Activated naive CD8-positive, alpha-beta T cell treated with anti-CD3 and anti-CD28 coated beads, Interleukin-2, amount 10 ng/mL, durations not matched to agents 7 days and 5 days (primary cell): ENCODE data around the gene FBXL20. TPM values are rescaled to one million over a fixed set of nuclear protein-coding genes. Genes with fewer than 3 reads are reported as not detected.
A peak's percentile ranks its signal among the peaks of the same experiment; 100 is the strongest.
"Not testable (repeated sequence)": the region's sequence is repeated elsewhere in the genome, so short reads cannot be mapped to it uniquely, and the experiment has no call there.

Source experiments
- ATAC-seq: fragments of 150-1000 bp; cut with Tn5 transposase; one replicate; pipeline ENCODE4 v1.10.0; 2021; ENCODE audit warnings: low read depth, moderate library complexity
- POLR2A ChIA-PET: fragments of 350-600 bp; sonication (Branson Sonifier 250); formaldehyde crosslinking; loops from one replicate; lab custom pipeline; 2021; ENCODE audit warnings: antibody characterized with exemption; lab: Charles Lee
- DNase-seq: peaks from one replicate; pipeline ENCODE4 v3.0.0; 2021
- H3K27ac Mint-ChIP-seq: one replicate; pipeline ENCODE4 v1.8.0; 2022; ENCODE audit warnings: mild to moderate bottlenecking, mixed read lengths
- H3K27me3 Mint-ChIP-seq: one replicate; pipeline ENCODE4 v1.8.0; 2022; ENCODE audit warnings: mild to moderate bottlenecking, moderate library complexity, mixed read lengths
- H3K36me3 Mint-ChIP-seq: one replicate; pipeline ENCODE4 v1.8.0; 2021; ENCODE audit warnings: mild to moderate bottlenecking, mixed read lengths
- H3K4me1 Mint-ChIP-seq: one replicate; pipeline ENCODE4 v1.8.0; 2021; ENCODE audit warnings: mixed read lengths
- H3K4me3 Mint-ChIP-seq: one replicate; pipeline ENCODE4 v1.8.0; 2022; ENCODE audit warnings: mild to moderate bottlenecking, moderate library complexity, mixed read lengths
- H3K9me3 Mint-ChIP-seq: one replicate; pipeline ENCODE4 v1.8.0; 2021; ENCODE audit warnings: mixed read lengths
- total RNA-seq, 2 experiments: library from RNA; stranded (reverse); gene quantifications; one replicate each; pipeline ENCODE4 v1.2.3, GENCODE V29; 2021

FBXL20 gene
- total RNA-seq, 2 experiments from 2014 or later = 20.0 to 21.0 TPM

GRCh38 chr17:39404542-39405378 lies 3.3 kb upstream of the FBXL20 start:
- no peak for DNase-seq
- POLR2A ChIA-PET = no interaction called here
- H3K36me3 Mint-ChIP-seq = peaks cover 7% of the 10 kb centered on the region
- peak overlapping the region; percentile 19 for H3K27ac Mint-ChIP-seq
- ATAC-seq = no peak
- no peak overlapping the region for H3K4me3 Mint-ChIP-seq
- no peaks in the 10 kb centered on the region for H3K27me3 Mint-ChIP-seq
- H3K4me1 Mint-ChIP-seq = peaks cover 28% of the 10 kb centered on the region
- H3K9me3 Mint-ChIP-seq = no peaks in the 10 kb centered on the region

DNA sequence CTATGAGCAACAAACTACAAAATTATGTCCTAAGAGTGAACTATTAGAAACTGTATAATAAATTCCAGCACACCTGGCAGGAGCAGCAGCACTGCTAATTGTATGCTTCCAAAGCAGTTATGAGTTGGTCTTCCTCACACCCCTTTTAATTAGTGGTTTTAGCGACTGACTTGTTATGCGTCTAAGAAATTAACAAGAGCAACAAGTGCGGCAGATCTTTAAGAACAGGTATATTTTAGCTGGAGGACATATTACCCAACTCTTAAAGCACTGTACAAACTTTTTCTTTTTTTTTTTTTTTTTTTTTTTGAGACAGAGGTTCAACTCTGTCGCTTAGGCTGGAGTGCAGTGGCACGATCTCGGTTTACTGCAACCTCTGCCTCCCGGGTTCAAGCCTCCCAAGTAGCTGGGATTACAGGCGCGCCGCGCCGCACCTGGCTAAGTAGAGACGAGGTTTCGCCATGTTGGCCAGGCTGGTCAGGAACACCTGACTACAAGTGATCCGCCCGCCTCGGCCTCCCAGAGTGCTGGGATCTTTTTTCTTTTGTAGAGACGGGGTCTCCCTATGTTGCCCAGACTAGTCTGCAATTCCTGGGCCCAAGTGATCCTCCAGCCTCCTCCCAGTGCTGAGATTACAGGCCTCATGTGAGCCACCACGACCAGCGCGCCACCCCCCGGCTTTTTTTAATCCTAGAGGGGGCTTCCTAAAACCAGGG lies 1.6 kb upstream of the FBXL20 start:
- Mint-ChIP-seq H3K36me3 (peaks cover 3% of the 10 kb centered on the region), H3K27me3 (no peaks in the 10 kb centered on the region), H3K27ac (no peak overlapping the region), H3K9me3 (no peaks in the 10 kb centered on the region), H3K4me1 (peaks cover 26% of the 10 kb centered on the region), H3K4me3 (peak overlapping the region; percentile 95)
- POLR2A ChIA-PET = interaction anchor here (2.3 to 3.4 kb wide), 2 partner anchors 48 to 59 kb away, joined by 7 to 18 read pairs; partner anchors contain the start of genes CDK12 and MED1
- DNase-seq (no peak), ATAC-seq (no peak)

- ATAC-seq (peak; percentile 70), DNase-seq (peak; percentile 89)
- peaks cover 22% of the 10 kb centered on the region for H3K4me1 Mint-ChIP-seq
- POLR2A ChIA-PET = interaction anchor here (2.3 to 3.4 kb wide), 2 partner anchors 49 to 60 kb away, joined by 7 to 18 read pairs; partner anchors contain the start of genes CDK12 and MED1
- H3K36me3 Mint-ChIP-seq = peaks cover 3% of the 10 kb centered on the region
- peak overlapping the region; percentile 96 for H3K27ac Mint-ChIP-seq
- H3K9me3 Mint-ChIP-seq = no peaks in the 10 kb centered on the region
- no peaks in the 10 kb centered on the region for H3K27me3 Mint-ChIP-seq
- peak overlapping the region; percentile 95 for H3K4me3 Mint-ChIP-seq
Measured at GRCh38 chr17:39402244-39402889, 941 bp upstream of the FBXL20 start.

DNA sequence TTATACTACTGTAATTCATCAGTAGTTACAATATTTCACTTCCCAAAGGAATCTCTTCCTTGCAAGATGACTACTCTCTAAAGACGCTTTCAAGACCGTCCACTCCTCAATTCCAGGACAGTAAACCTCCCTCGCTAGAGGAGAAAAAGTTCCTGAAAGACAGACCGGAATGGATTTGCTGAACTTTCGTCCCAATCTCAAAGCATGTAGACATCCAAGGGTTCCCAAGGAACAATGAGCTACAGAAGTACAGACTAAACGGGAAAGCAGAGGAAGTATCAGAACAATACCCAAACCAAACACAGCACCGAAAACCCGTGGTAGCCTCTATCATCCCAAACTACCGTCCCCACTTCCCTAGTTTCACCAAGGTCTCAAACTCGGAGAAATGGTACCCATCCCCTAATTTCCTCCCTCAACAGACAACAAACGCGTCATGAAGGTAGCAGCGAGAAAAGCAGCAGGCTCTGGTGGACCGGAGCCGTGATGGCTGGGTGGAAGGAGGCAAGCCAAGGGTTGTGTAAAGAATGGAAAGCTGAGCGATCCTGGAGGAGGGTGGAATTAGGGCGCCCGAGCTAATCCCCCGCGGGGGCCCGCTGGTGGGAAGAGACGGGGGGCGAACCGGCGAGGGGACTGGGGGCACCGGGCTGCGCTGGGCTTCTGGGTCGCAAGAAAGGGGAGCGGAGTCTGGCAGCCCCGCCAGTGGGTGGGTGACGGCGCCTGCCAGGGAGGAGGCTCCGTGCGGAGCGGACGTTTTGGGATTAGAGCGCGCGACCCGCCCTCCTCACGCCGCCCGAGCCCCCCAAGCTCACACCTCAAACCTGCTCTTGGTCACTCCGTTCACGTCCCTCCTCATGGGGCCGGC lies 647 bp downstream of the FBXL20 start:
- Mint-ChIP-seq H3K9me3 (no peaks in the 10 kb centered on the region), H3K4me3 (peak overlapping the region; percentile 95), H3K27me3 (no peaks in the 10 kb centered on the region), H3K4me1 (peaks cover 18% of the 10 kb centered on the region), H3K36me3 (peaks cover 1% of the 10 kb centered on the region), H3K27ac (peak overlapping the region; percentile 96)
- POLR2A ChIA-PET = interaction anchor here (0.5 to 3.4 kb wide), 6 partner anchors 18 to 419 kb away, joined by 3 to 18 read pairs (median 4); partner anchors contain the start of genes CDK12, MED1 and PNMT
- peak; percentile 11 for ATAC-seq
- no peak for DNase-seq

DNA sequence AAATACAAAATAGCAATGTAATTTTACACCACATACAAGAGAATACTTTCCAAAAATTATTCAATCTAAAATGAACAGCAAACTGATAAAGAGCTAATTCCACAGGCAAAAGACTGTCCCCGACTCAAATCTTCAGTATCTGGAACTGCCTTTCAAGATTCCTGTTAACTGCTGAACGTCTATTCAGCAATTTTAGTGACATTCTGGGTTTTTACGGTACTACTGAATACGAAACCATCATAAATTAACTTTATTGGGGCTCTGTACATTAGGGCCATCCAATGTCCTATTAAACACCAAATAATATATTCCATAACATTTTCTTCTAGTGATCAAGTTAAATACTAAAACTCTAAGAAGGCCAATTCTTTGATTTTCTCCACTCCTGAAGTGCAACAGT lies 1.6 kb downstream of the FBXL20 start:
- peaks cover 1% of the 10 kb centered on the region for H3K36me3 Mint-ChIP-seq
- no peak overlapping the region for H3K27ac Mint-ChIP-seq
- ATAC-seq (no peak), DNase-seq (no peak)
- H3K4me3 Mint-ChIP-seq = peak overlapping the region; percentile 95
- H3K27me3 Mint-ChIP-seq = no peaks in the 10 kb centered on the region
- POLR2A ChIA-PET = interaction anchor here (0.5 to 3.4 kb wide), 3 partner anchors 17 to 164 kb away, joined by 3 to 18 read pairs (median 3); partner anchors contain the start of gene CDK12
- no peaks in the 10 kb centered on the region for H3K9me3 Mint-ChIP-seq
- peaks cover 15% of the 10 kb centered on the region for H3K4me1 Mint-ChIP-seq

GRCh38 chr17:39393736-39394135 lies 7.7 kb downstream of the FBXL20 start:
- H3K27me3 Mint-ChIP-seq = no peaks in the 10 kb centered on the region
- DNase-seq (no peak), ATAC-seq (no peak)
- no peaks in the 10 kb centered on the region for H3K36me3 Mint-ChIP-seq
- H3K9me3 Mint-ChIP-seq = no peaks in the 10 kb centered on the region
- no peaks in the 10 kb centered on the region for H3K4me1 Mint-ChIP-seq
- H3K4me3 Mint-ChIP-seq = no peak overlapping the region
- POLR2A ChIA-PET = no interaction called here
- no peak overlapping the region for H3K27ac Mint-ChIP-seq

DNA sequence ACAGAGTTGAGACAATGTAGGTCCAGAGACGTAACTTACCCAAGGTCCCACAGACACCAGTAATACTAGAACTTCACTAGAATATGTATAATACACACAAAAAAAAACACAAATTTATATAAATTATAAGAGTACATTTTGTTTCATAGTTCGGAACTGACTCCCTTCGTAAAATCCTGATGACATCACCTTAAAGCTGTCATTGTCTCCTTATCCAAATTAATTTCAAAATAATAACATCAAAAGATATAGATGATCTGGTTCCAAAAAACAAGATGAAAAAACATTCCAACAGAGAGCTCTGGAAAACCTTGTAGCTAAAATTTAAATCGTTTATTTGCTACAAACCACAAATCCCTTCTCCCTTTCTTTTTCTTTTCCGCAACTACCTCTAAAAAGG lies 10.0 kb downstream of the FBXL20 start:
- H3K9me3 Mint-ChIP-seq = no peaks in the 10 kb centered on the region
- H3K4me3 Mint-ChIP-seq = no peak overlapping the region
- H3K27me3 Mint-ChIP-seq = no peaks in the 10 kb centered on the region
- POLR2A ChIA-PET = interaction anchor here (0.7 kb wide), 2 partner anchors 47 to 216 kb away, joined by 4 read pairs; no protein-coding TSS in a partner anchor
- DNase-seq (no peak), ATAC-seq (no peak)
- no peaks in the 10 kb centered on the region for H3K4me1 Mint-ChIP-seq
- H3K36me3 Mint-ChIP-seq = no peaks in the 10 kb centered on the region
- H3K27ac Mint-ChIP-seq = no peak overlapping the region

GRCh38 chr17:39385040-39385439 lies 16.4 kb downstream of the FBXL20 start:
- no peak for DNase-seq
- peaks cover under 1% of the 10 kb centered on the region for H3K36me3 Mint-ChIP-seq
- no peaks in the 10 kb centered on the region for H3K4me1 Mint-ChIP-seq
- H3K27ac Mint-ChIP-seq = no peak overlapping the region
- no peaks in the 10 kb centered on the region for H3K9me3 Mint-ChIP-seq
- H3K27me3 Mint-ChIP-seq = no peaks in the 10 kb centered on the region
- ATAC-seq = no peak
- POLR2A ChIA-PET = no interaction called here
- no peak overlapping the region for H3K4me3 Mint-ChIP-seq

GRCh38 chr17:39380144-39380543 lies 21.3 kb downstream of the FBXL20 start:
- DNase-seq (no peak), ATAC-seq (no peak)
- H3K4me3 Mint-ChIP-seq = no peak overlapping the region
- H3K4me1 Mint-ChIP-seq = peaks cover 3% of the 10 kb centered on the region
- peaks cover 2% of the 10 kb centered on the region for H3K36me3 Mint-ChIP-seq
- no peaks in the 10 kb centered on the region for H3K9me3 Mint-ChIP-seq
- POLR2A ChIA-PET = interaction anchor here (0.6 kb wide), 1 partner anchor 14 kb away, joined by 3 read pairs; no protein-coding TSS in a partner anchor
- no peaks in the 10 kb centered on the region for H3K27me3 Mint-ChIP-seq
- H3K27ac Mint-ChIP-seq = no peak overlapping the region

- Mint-ChIP-seq H3K9me3 (no peaks in the 10 kb centered on the region), H3K4me3 (no peak overlapping the region), H3K36me3 (peaks cover 2% of the 10 kb centered on the region), H3K27ac (no peak overlapping the region), H3K27me3 (no peaks in the 10 kb centered on the region), H3K4me1 (peaks cover 3% of the 10 kb centered on the region)
- ATAC-seq = no peak
- no peak for DNase-seq
- POLR2A ChIA-PET = no interaction called here
Measured at GRCh38 chr17:39376434-39376833, 25.0 kb downstream of the FBXL20 start.

GRCh38 chr17:39367805-39368204 lies 33.6 kb downstream of the FBXL20 start:
- POLR2A ChIA-PET = interaction anchor here (0.6 kb wide), 1 partner anchor 102 kb away, joined by 3 read pairs; no protein-coding TSS in a partner anchor
- H3K9me3 Mint-ChIP-seq, H3K4me1 Mint-ChIP-seq, H3K27me3 Mint-ChIP-seq, H3K4me3 Mint-ChIP-seq, H3K36me3 Mint-ChIP-seq, ATAC-seq, H3K27ac Mint-ChIP-seq, DNase-seq: not testable (repeated sequence)

GRCh38 chr17:39365872-39366271 lies 35.6 kb downstream of the FBXL20 start:
- no peak for ATAC-seq
- no peak overlapping the region for H3K27ac Mint-ChIP-seq
- peaks cover 4% of the 10 kb centered on the region for H3K4me1 Mint-ChIP-seq
- POLR2A ChIA-PET = interaction anchor here (0.7 to 1.6 kb wide), 2 partner anchors 14 to 101 kb away, joined by 3 read pairs; no protein-coding TSS in a partner anchor
- DNase-seq = no peak
- no peak overlapping the region for H3K4me3 Mint-ChIP-seq
- H3K36me3 Mint-ChIP-seq = no peaks in the 10 kb centered on the region
- H3K9me3 Mint-ChIP-seq = no peaks in the 10 kb centered on the region
- H3K27me3 Mint-ChIP-seq = no peaks in the 10 kb centered on the region
